Muscle layer of colon (tissue), 2 donors: ENCODE results near the gene TNFRSF8.

Experiments used
- H3K27ac ChIP-seq: one replicate; pipeline ENCODE4 v1.7.0; 2013; ENCODE audit warnings: low read depth, mild to moderate bottlenecking, low read length, moderate library complexity
- H3K27me3 ChIP-seq, 2 donors: one replicate each; pipeline ENCODE4 v1.7.0; 2013; ENCODE audit warnings: low read length in 2 of 2, mild to moderate bottlenecking in 2 of 2; ENCODE audit not compliant: insufficient read depth in 2 of 2, control insufficient read depth in 1 of 2
- H3K36me3 ChIP-seq: one replicate; pipeline ENCODE4 v1.7.0; 2013; ENCODE audit warnings: mild to moderate bottlenecking, low read length; ENCODE audit not compliant: insufficient read depth
- H3K4me1 ChIP-seq: one replicate; pipeline ENCODE4 v1.7.0; 2013; ENCODE audit warnings: mild to moderate bottlenecking, low read length; ENCODE audit not compliant: insufficient read depth
- H3K4me3 ChIP-seq, 2 donors: one replicate each; pipeline ENCODE4 v1.7.0; 2013; ENCODE audit warnings: low read length in 2 of 2, low read depth in 1 of 2, mild to moderate bottlenecking in 1 of 2, moderate library complexity in 1 of 2
- H3K9ac ChIP-seq: one replicate; pipeline ENCODE4 v1.7.0; 2013; ENCODE audit warnings: low read length
- H3K9me3 ChIP-seq: one replicate; pipeline ENCODE4 v1.7.0; 2013; ENCODE audit warnings: mild to moderate bottlenecking, low read length
- donor health status: abdominal sarcoma.
- donor health status: Adenocarcinoma of cecum.

The TNFRSF8 gene

DNA sequence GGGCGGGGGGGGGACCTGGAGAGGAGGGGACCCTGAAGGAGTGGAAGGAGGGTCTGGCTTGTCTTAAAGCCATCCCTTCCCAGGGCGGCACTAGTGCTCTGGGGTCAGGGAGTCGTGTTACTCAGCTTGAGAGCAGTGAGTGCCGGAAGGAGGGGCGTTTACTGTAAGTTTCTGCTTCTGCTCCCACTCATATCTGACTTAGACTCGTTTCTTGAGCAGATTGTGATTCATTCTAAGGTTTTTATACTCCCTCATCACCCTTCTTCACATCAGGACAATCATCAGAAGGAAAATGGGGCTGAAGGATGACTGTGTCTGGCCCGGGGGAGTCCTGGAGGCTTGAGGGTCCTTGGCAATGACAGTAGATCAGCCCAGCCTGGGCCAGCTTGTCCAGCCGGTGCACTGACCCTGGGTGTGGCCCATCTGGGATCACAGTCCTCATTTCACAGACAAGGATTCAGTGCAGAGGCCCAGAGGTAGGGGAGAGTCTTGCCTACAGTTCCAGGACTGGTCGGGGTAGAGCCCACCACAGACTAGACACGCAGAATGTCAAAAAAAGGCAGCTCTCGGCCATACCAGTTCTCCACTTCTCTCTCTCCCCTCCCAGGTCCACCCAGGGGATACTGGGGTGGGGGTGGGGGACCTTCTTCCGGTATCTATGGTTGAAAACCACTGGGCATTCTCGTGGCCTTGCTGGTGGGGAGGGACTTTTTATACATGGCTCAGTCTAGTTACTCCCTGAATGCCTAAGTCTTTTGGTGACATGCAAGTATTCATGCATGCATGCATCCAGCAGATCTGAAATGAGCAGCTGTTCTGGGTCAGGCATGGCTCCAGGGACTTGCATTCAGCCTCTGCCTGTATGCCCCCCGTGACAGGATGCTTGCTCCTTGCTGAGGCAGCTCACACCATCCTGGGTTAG, 5.1 kb downstream of the TNFRSF8 start:
- Histone ChIP-seq H3K27me3 (peaks cover 21 to 28% of the 10 kb centered on the region in 2 donors), H3K9ac (no peak overlapping the region), H3K4me3 (no peak overlapping the region), H3K9me3 (no peaks in the 10 kb centered on the region), H3K27ac (no peak overlapping the region), H3K36me3 (no peaks in the 10 kb centered on the region), H3K4me1 (no peaks in the 10 kb centered on the region)

DNA sequence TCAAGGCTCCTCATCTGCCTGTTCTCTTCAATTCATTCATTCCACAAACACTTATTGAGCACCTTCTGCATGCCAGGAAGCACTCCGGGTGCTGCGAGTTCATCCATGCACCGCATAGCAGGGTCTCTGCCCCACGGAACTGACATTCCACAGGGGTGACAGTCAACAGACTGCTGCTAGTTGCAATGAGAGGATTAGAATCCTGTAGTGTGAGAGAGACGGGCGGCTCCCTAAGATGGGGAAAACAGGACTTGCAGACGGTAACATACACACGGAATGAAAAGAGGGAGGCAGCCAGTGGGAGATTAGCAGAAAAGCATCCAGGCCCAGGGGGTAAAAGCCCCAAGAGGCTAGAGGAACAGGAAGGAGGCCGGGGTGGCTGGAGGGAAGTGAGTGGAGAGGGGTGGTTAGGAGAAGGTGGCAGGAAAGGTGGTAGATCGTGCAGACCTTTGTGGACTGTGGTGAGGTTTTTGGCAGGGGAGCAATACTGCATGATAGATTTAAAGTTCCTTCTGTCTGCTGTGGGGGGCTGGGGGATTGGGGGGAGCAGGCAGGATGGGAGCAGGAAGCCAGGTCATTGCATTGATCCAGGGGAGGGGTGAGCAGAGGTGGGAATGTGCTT, 6.6 kb downstream of the TNFRSF8 start:
- Histone ChIP-seq H3K9ac (no peak overlapping the region), H3K4me1 (no peaks in the 10 kb centered on the region), H3K36me3 (no peaks in the 10 kb centered on the region), H3K4me3 (no peak overlapping the region), H3K27ac (no peak overlapping the region), H3K27me3 (peaks cover 7 to 13% of the 10 kb centered on the region in 2 donors), H3K9me3 (no peaks in the 10 kb centered on the region)

DNA sequence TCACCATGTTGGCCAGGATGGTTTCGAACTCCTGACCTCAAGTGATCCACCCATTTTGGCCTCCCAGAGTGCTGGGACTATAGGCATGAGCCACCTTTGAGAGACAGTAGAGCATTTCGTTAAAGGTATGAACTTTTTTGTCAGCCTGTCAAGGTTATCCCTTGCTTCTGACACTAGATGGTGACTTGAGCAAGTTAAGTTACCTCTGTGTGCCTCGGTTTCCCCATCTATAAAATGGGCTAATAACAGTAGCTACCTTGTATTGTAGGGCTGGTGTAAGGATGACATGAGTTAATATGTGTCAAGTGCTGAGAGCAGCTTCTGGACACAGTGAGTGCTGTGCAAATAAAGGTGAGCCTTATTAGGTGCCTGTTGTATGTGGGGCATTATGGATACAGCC, 8.8 kb downstream of the TNFRSF8 start:
- Histone ChIP-seq H3K4me1 (no peaks in the 10 kb centered on the region), H3K9me3 (no peaks in the 10 kb centered on the region), H3K36me3 (no peaks in the 10 kb centered on the region), H3K4me3 (no peak overlapping the region), H3K27me3 (peaks cover 6 to 11% of the 10 kb centered on the region in 2 donors), H3K9ac (no peak overlapping the region), H3K27ac (no peak overlapping the region)

DNA sequence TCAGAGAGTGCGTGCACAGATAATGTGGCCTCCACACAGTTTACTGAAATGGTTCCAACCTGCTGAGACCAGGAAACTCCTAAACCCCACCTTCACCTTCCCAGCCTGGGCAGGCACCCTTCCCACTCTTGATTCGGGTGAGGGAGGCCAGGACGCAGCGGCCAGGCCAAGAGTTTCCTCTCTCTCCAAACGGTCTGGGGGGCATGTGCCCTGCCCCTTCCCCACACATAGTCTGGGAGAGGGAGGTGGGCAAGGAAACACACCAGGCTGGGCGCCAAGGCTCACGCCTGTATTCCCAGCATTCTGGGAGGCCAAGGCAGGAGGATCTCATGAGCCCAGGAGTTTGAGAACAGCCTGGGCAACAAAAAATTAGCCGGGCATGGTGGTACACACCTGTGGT, 9.6 kb downstream of the TNFRSF8 start:
- no peaks in the 10 kb centered on the region for H3K4me1 ChIP-seq
- H3K27ac ChIP-seq, result no peak overlapping the region
- peaks cover 6 to 11% of the 10 kb centered on the region in 2 donors for H3K27me3 ChIP-seq
- no peak overlapping the region for H3K9ac ChIP-seq
- no peaks in the 10 kb centered on the region for H3K9me3 ChIP-seq
- no peaks in the 10 kb centered on the region for H3K36me3 ChIP-seq
- no peak overlapping the region for H3K4me3 ChIP-seq

DNA sequence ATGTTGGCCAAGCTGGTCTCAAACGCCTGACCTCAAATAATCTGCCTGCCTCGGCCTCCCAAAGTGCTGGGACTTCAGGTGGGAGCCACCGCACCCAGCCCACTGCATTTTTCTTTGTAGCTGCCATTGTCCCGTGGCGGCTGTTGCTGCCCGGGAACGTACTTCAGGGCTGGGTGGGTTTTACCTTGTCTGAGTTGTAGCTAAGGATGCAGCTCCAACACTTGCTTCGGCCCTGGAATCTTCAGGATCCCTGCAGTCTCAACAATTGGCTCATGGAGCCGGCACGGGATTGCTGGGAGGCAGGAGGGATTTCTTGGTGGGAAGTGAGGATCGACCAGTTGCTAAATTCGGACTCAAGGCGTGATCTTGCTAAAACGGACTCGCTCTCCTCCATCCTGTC, 10.7 kb downstream of the TNFRSF8 start:
- Histone ChIP-seq H3K27me3 (peaks cover 0 to 4% of the 10 kb centered on the region in 2 donors), H3K9me3 (no peaks in the 10 kb centered on the region), H3K36me3 (no peaks in the 10 kb centered on the region), H3K4me3 (no peak overlapping the region), H3K4me1 (no peaks in the 10 kb centered on the region), H3K9ac (no peak overlapping the region), H3K27ac (no peak overlapping the region)

DNA sequence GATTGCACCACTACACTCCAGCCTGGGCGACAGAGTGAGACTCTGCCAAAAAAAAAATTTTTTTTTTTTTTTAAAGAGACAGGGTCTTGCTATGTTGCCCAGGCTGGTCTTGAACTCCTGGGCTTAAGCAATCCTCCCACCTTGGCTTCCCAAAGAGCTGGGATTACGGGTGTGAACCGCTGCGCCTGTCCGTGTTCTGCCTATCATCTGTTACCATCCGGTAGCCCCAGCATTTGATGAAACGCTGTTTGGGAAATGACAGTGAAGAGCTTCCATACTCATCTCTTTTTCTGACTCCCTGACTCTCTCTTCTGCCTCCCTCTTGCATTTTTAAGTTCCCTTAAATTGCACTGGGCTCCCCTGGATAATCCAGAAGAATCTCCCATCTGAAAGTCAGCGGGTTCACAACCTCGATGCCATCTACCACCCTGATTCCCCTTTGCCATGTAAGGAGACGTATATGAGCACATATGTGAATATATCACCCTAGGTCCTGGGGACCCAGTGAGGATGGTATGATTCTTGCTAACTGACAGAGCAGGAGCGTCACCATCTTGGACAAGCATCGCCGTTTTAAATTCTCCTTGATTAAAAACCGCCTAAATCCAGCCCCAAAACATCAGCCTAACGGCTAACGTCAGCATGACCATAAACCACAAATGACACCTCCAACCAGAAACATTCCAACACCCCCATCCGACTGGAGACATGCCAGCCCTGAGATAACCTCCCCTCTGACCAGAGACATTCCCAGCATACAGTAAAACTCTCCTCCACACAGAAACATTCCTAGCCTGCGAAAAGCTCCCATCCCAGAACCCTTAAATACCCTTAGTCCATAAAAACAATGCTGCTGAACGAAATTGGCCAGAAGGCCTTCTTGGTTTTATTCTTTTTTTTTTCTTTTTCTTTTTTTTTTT, 12.4 kb downstream of the TNFRSF8 start:
- Histone ChIP-seq H3K4me1 (no peaks in the 10 kb centered on the region), H3K4me3 (no peak overlapping the region), H3K36me3 (no peaks in the 10 kb centered on the region), H3K9me3 (no peaks in the 10 kb centered on the region), H3K9ac (no peak overlapping the region), H3K27me3 (no peaks in the 10 kb centered on the region), H3K27ac (no peak overlapping the region)

DNA sequence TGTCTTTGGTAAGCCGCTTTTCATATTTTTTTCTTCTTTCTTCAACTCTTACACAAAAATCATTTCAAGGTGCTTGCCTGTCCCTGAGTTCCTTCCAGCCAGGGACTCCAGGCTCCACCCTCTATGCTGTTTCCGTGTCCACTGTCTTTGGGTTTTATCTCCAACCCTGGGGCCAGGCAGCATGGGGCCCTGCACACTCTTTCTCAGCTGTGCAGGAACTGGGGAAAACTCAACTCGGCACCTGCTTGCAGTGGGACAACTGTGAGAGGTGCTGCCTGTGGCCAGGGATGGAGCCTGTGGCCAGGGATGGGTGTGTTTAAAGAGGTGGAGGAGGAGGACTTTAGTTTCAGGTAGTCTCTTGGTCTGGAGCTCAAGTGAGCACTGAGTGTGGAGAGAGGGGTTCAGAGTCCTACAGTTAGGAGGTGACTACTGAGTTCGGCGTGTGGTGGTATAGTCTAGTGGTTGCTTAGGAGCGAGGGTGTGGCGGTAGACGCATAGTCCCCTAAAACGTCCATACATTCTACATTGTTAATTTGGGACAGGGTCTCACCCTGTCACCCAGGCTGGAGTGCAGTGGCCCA, 13.4 kb downstream of the TNFRSF8 start:
- Histone ChIP-seq H3K9me3 (no peaks in the 10 kb centered on the region), H3K36me3 (no peaks in the 10 kb centered on the region), H3K27ac (no peak overlapping the region), H3K4me3 (no peak overlapping the region), H3K27me3 (no peaks in the 10 kb centered on the region), H3K4me1 (no peaks in the 10 kb centered on the region), H3K9ac (no peak overlapping the region)

DNA sequence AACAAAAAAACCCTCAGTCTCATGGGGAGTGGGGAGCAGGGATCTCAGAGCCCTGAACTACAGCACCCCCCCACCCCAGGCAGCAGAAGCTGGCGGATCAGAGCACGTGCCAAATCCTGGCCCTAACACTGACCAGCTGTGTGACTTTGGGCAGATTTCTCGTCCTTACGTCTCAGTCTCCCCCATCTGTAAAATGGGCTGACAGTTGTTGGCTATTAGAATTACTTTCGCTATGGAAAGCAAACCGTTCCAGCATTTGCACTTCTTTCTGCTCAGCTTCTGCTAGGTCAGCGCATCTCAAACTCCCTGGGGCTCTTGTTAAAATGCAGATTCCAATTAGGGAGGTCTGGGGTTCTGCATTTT, 15.5 kb downstream of the TNFRSF8 start:
- H3K9me3 ChIP-seq, result no peaks in the 10 kb centered on the region
- H3K36me3 ChIP-seq, result no peaks in the 10 kb centered on the region
- no peak overlapping the region for H3K27ac ChIP-seq
- H3K4me3 ChIP-seq, result no peak overlapping the region
- H3K4me1 ChIP-seq, result no peaks in the 10 kb centered on the region
- no peaks in the 10 kb centered on the region for H3K27me3 ChIP-seq
- no peak overlapping the region for H3K9ac ChIP-seq

DNA sequence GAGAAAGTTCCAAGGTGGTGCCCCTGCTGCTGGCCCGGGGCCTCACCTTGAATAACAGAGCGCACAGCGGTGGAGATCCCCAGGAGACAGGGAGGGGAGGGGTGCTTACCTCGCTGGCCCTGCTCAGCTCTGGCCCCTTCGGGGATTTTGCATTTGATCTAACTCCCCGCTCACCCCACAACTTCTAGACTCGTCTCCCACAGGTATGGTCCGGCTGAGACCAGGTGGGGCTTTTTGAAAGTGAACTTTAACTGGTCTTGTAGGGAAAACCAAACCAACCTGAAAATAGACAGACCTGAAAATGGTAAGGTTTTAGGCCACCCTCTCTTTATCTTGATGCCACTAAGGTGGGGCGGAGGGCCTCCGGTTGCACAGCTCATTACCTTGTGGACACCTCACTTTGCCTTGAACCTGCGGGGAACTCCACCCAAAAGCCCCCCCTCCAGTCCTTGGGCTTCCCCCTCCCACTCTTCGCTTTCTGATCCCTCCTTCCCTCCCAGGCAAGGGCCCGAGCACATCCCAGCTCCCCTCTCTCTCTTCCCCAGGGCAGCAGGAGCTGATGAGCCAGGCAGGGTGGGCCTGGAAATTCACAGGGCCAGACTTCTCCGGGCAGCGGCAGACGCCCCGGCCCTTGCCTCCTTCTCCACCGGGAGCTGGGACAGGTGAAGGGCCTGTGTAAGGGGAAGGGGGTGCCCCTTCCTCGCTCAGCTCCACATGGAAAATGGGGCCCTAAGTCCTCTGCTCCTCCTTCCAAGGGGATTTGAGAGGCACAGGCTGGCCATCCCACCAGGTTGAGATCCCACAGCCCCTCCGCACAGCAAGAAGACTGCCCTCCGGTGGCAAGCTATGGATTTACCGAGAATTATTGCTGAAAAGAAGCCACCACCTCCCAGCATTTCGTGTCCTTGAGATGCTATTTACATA, 16.1 kb downstream of the TNFRSF8 start:
- no peaks in the 10 kb centered on the region for H3K36me3 ChIP-seq
- no peaks in the 10 kb centered on the region for H3K27me3 ChIP-seq
- H3K4me3 ChIP-seq, result no peak overlapping the region
- no peak overlapping the region for H3K27ac ChIP-seq
- no peak overlapping the region for H3K9ac ChIP-seq
- H3K4me1 ChIP-seq, result no peaks in the 10 kb centered on the region
- H3K9me3 ChIP-seq, result no peaks in the 10 kb centered on the region

DNA sequence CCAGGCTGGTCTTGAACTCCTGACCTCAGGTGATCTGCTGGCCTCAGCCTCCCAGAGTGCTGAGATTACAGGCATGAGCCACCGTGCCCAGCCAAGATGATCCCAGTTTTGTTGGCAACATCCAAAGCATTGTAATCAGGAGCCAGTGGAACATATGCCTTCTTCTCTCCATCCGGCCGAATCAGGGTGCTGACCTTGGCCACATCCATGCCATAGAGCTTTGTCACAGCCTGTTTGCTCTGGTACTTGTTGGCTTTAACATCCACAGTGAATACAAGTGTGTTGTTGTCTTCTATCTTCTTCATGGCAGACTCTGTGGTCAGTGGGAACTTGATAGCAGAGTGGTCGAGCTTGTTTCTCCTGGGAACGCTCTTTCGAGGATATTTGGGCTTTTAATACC, 17.1 kb downstream of the TNFRSF8 start:
- Histone ChIP-seq H3K36me3 (no peaks in the 10 kb centered on the region), H3K4me3 (no peak overlapping the region), H3K27ac (no peak overlapping the region), H3K9ac (no peak overlapping the region), H3K9me3 (no peaks in the 10 kb centered on the region), H3K27me3 (no peaks in the 10 kb centered on the region), H3K4me1 (no peaks in the 10 kb centered on the region)
